Stromal cell of bone marrow (primary cell): ENCODE measurements around the gene PDLIM7.
"Not testable (repeated sequence)": the region's sequence is repeated elsewhere in the genome, so short reads cannot be mapped to it uniquely, and the experiment has no call there.

Source experiments
- DNase-seq: peaks from one replicate; pipeline ENCODE4 v3.0.0-alpha.2; 2012; ENCODE audit warnings: low read depth

Gene PDLIM7

GRCh38 chr5:177490311-177490991, 7.0 kb downstream of the PDLIM7 start:
- no peak for DNase-seq

DNA sequence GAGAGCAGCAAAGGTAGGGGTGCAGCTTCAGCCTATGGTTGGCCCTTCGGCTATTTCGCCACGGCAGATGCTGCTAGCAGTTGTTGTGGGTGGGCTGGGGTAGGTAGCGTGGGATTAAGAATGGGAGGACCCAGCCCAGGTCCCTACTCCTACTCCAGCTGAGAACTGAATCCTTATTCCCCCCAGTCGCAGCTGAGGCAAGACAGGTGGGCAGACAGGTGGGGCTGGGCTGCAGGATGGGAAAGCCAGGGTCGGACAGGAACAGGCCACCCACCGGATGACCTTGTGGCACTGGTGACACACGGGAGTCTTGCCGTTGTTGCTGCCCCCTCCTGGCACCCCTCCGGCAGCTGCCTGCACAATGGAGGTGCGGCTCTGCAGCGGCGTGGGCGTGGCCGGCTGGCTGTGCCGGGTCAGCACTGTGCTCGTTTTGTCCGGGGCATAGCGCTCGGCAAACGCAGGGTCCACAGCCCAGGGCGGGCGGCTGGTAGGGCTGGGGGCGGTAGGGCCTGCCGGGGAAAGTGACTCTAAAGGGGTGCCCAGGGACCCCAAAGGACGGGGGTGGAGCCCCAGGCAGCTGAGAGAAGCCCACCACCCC, 8.2 kb downstream of the PDLIM7 start:
- DNase-seq, result no peak

- DNase-seq, result no peak
These were observed 9.4 kb downstream of the PDLIM7 start for GRCh38 chr5:177487975-177488374.

DNA sequence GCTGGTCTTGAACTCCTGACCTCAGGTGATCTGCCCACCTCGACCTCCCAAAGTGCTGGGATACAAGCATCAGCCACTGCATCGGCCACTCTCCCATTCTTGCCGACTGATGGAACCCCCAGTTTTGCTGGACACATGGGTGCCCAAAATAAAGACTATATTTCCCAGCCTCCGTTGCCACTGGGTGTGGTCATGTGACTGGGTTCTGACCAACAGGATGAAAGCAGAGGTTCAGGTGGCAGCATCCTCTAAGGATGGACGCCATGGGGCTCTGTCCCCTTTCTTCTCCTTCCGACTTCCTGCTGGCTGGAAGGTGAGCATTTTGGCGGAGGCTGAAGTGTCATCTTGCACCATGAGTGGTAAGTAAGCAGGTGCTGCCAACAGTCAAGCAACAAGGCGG, 10.3 kb downstream of the PDLIM7 start:
- DNase-seq, result no peak

- DNase-seq, result no peak
These were observed 11.1 kb downstream of the PDLIM7 start for GRCh38 chr5:177486256-177486655.

- DNase-seq, result not testable (repeated sequence)
These were observed 11.7 kb downstream of the PDLIM7 start for GRCh38 chr5:177485753-177486152.

DNA sequence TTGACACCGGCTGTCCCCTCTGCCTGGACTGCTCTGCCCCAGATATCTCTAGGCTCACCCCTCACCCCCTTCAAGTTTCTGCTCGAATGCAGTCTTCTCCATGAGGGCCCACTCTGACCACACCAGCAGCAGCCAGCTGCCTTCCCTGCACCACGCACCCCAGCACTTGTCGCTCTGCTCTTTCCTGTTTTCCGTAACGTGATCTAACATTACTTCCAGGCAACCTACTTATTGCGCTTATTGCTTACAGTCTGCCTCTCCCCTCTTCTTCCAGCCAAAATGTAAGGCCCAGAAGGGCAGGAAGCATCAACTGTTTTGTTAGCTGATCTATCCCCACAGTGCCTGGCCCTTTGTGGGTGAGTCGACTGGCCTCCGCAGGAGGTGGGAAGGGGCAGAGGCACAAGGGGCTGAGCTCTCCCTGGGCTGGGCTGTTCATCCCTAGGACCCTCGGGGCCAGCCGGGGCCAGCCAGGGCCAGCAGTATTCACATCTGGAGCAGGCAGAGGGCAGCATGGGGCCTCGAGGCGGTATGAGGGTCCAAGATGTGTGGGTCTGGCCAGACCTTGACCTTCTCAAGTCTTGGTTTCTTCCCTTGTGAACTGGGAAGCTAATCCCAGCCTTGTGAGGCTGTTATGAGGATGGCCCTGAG, 12.4 kb downstream of the PDLIM7 start:
- no peak for DNase-seq

GRCh38 chr5:177483994-177484901, 13.2 kb downstream of the PDLIM7 start:
- DNase-seq, result no peak

GRCh38 chr5:177483042-177483441, 14.4 kb downstream of the PDLIM7 start:
- no peak for DNase-seq

DNA sequence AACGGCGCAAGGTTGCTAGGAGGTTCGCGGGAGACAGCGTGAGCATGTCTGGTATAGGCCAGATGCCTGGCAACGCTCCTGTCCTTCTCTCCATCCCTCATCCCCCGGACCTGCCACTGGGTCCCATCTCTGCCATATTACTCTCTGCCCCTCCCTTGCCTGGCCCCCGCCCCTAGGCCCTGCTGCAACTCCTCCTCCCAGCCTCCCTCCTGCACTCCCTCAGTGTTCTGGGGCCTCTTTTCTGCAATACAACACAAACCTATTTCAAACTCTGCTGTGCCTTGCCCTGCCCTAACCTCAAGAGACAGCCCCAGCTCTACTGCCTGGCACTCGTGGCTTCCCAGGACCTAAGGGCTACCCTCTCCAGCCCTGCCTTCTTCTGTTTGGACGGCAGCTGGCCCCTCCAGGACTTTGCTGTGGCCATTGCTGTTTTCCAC, 15.0 kb downstream of the PDLIM7 start:
- no peak for DNase-seq

DNA sequence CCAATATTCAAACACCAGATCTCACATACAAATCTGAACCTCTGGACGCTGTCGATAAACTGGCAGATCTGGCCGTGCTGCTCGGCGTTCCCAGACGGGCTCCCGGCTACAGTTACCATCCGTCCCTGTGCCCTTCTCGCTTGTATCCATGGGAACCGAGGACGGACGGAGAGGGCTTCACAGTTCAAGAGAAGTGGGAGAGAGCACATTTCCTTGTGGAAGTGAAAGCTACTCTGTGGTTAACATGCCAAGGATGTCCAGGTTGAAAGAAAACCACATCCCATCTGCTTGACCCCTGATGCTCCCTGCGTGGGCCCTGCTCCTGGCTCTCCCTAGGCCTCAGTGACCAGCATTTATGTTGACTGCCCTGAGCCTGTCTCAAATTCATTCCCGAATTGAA, 17.6 kb downstream of the PDLIM7 start:
- no peak for DNase-seq

GRCh38 chr5:177478711-177479646, 18.4 kb downstream of the PDLIM7 start:
- no peak for DNase-seq

GRCh38 chr5:177477701-177478477, 19.5 kb downstream of the PDLIM7 start:
- DNase-seq, result no peak

- no peak for DNase-seq
These were observed 20.7 kb downstream of the PDLIM7 start for GRCh38 chr5:177476531-177477233.

GRCh38 chr5:177475563-177476427, 21.6 kb downstream of the PDLIM7 start:
- DNase-seq, result no peak

GRCh38 chr5:177474846-177475562, 22.4 kb downstream of the PDLIM7 start:
- DNase-seq, result no peak

DNA sequence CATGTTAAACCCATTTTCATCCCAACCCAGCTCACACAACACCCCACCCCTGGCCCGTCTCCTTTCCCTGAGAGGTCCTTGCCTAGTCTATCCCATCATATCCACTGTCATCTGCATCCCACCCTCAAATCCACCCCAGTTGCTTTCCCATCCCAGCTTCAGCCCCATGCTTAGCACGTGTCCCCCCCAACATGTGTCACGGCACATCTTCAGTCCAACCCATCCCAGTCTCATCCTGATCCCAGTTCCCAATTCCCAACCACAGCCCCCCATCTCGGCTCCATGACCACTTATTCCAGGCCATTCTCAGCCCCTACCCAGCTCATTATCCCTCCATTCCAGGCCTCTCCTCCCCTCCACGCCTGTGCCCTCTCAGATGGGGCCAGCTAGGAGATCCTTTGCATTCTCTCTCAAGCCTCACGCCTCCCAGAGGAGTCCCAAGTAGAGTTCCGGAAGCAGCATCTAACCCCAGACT, 23.4 kb downstream of the PDLIM7 start:
- DNase-seq, result no peak

DNA sequence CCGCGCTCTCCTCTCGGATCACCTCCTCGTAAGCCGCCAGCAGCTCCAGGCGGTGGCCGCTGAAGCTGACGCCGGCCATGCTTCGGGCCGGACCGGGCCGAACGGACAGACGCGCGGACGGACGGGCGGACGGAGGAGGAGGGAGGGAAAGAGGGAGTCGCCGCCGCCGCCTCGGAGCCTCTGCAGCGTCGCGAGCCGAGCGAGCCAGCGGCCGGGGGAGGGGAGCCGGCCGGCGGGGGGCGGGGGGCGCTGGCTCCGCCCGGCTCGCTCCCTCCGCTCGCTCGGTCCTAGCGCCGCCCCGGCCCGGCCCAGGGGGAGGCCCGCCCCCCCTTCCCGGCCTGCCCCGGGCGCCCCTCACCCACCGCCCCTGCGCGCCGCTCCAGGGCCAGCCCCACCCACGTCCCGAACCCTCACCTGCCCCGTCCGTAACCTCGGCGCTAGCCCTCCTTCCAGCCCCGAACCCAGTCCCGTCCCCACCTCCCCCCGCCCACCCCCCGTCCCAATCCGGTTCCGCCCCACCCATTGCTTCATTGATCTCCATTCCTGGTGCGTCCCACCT, 23.9 kb downstream of the PDLIM7 start, which contains the start of gene DBN1:
Gene DBN1 (minus strand): TSS at position 192 of the 559 bp plus-strand sequence. CDS start 113 bp downstream, at position 79.
- no peak for DNase-seq
